A549 (cell line): Measurements from ENCODE around the gene ETNPPL.

ENCODE experiments used
- BCL3 ChIP-seq: fragments of >200 bp; sonication (Bioruptor Twin); formaldehyde crosslinking; IDR thresholded peaks from 3 replicates; pipeline ENCODE4 v1.6.1; 2016
- CEBPB ChIP-seq, 2 experiments: fragments of >200 bp in 1 of 2; sonication (Bioruptor Twin) in 1 of 2; formaldehyde crosslinking in 1 of 2; IDR thresholded peaks; 2 replicates each; pipeline ENCODE4 v1.6.1; 2012 to 2016
- FOXS1 ChIP-seq: fragments of 250-450 bp; sonication (Bioruptor Pico); IDR thresholded peaks from 2 replicates; pipeline ENCODE4 v1.5.0; 2020; ENCODE audit warnings: mild to moderate bottlenecking, moderate library complexity
- POLR2A ChIP-seq: IDR thresholded peaks from 2 replicates; pipeline ENCODE4 v1.6.1; 2012; ENCODE audit warnings: mild to moderate bottlenecking, low read length
- RAD21 ChIP-seq, 2 experiments: fragments of >200 bp in 1 of 2; sonication (Bioruptor Twin) in 1 of 2; formaldehyde crosslinking in 1 of 2; IDR thresholded peaks in 1 of 2; conservative IDR thresholded peaks in 1 of 2; 2 replicates in 1 of 2; 3 replicates in 1 of 2; pipeline ENCODE4 v1.6.1; 2012 to 2018; ENCODE audit warnings: inconsistent platforms in 1 of 2
- RARB ChIP-seq: fragments of 250-450 bp; sonication (Bioruptor Pico); IDR thresholded peaks from 2 replicates; pipeline ENCODE4 v1.8.0; 2021; ENCODE audit warnings: mild to moderate bottlenecking, moderate library complexity
- REST ChIP-seq: fragments of 200-600 bp; sonication (generic); IDR thresholded peaks from 2 replicates; pipeline ENCODE4 v1.6.1; 2016; ENCODE audit warnings: antibody characterized with exemption, mild to moderate bottlenecking, moderate library complexity
- SMC3 ChIP-seq: fragments of >200 bp; sonication (Bioruptor Twin); formaldehyde crosslinking; IDR thresholded peaks from 3 replicates; pipeline ENCODE4 v1.6.1; 2018; ENCODE audit warnings: inconsistent platforms
- USF2 ChIP-seq: fragments of 450-650 bp; IDR thresholded peaks from 2 replicates; pipeline ENCODE4 v1.6.1; 2014; ENCODE audit warnings: antibody characterized with exemption
- TF ChIP-seq, protein P1 (sequence below): fragments of >200 bp; sonication (Bioruptor Twin); formaldehyde crosslinking; IDR thresholded peaks from 3 replicates; pipeline ENCODE4 v1.5.1; 2016

GRCh38 chr4:108763226-108763593 lies 357 bp upstream of the ETNPPL start:
- TF ChIP-seq, protein P1, sequence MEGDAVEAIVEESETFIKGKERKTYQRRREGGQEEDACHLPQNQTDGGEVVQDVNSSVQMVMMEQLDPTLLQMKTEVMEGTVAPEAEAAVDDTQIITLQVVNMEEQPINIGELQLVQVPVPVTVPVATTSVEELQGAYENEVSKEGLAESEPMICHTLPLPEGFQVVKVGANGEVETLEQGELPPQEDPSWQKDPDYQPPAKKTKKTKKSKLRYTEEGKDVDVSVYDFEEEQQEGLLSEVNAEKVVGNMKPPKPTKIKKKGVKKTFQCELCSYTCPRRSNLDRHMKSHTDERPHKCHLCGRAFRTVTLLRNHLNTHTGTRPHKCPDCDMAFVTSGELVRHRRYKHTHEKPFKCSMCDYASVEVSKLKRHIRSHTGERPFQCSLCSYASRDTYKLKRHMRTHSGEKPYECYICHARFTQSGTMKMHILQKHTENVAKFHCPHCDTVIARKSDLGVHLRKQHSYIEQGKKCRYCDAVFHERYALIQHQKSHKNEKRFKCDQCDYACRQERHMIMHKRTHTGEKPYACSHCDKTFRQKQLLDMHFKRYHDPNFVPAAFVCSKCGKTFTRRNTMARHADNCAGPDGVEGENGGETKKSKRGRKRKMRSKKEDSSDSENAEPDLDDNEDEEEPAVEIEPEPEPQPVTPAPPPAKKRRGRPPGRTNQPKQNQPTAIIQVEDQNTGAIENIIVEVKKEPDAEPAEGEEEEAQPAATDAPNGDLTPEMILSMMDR: no peak
- TF ChIP-seq RAD21 (conservative IDR thresholded peaks at IDR 0.05 in 1 of 2, IDR thresholded peaks at IDR 0.05 in 1 of 2) (no peak), FOXS1 (no peak), POLR2A (no peak), REST (no peak), CEBPB (IDR thresholded peaks at IDR 0.05) (no peak), SMC3 (no peak), BCL3 (no peak), USF2 (no peak), RARB (no peak)
